ENCODE measurements around the gene GPR26.
"Not testable (repeated sequence)": the region's sequence is repeated elsewhere in the genome, so short reads cannot be mapped to it uniquely, and the experiment has no call there.

Gene GPR26

GRCh38 chr10:123717336-123717735, 51.2 kb downstream of the GPR26 start:
- no peak for DNase-seq

GRCh38 chr10:123718544-123719060, 52.4 kb downstream of the GPR26 start:
- no peak for DNase-seq

- DNase-seq, result no peak
Observed at GRCh38 chr10:123720536-123720935, 54.4 kb downstream of the GPR26 start.

GRCh38 chr10:123721441-123722049, 55.4 kb downstream of the GPR26 start:
- DNase-seq, result no peak

GRCh38 chr10:123722351-123722750, 56.2 kb downstream of the GPR26 start:
- DNase-seq, result no peak

- DNase-seq, result no peak
Observed at GRCh38 chr10:123724747-123725146, 58.6 kb downstream of the GPR26 start.

GRCh38 chr10:123726381-123726780, 60.2 kb downstream of the GPR26 start:
- no peak for DNase-seq

GRCh38 chr10:123726836-123727235, 60.7 kb downstream of the GPR26 start:
- DNase-seq, result no peak

- DNase-seq, result no peak
Observed at GRCh38 chr10:123729523-123729922, 63.4 kb downstream of the GPR26 start.

- DNase-seq, result not testable (repeated sequence)
Observed at GRCh38 chr10:123736917-123737316, 70.8 kb downstream of the GPR26 start.

- DNase-seq, result no peak
Observed at GRCh38 chr10:123741146-123741545, 75.0 kb downstream of the GPR26 start.

- DNase-seq, result no peak
Observed at GRCh38 chr10:123741711-123742110, 75.6 kb downstream of the GPR26 start.

GRCh38 chr10:123742751-123743440, 76.7 kb downstream of the GPR26 start:
- DNase-seq, result no peak

- no peak for DNase-seq
Observed at GRCh38 chr10:123743441-123744223, 77.5 kb downstream of the GPR26 start.

- no peak for DNase-seq
Observed at GRCh38 chr10:123744224-123744536, 78.0 kb downstream of the GPR26 start.
